ENCODE measurements around the gene TNFRSF19.

TNFRSF19 gene

DNA sequence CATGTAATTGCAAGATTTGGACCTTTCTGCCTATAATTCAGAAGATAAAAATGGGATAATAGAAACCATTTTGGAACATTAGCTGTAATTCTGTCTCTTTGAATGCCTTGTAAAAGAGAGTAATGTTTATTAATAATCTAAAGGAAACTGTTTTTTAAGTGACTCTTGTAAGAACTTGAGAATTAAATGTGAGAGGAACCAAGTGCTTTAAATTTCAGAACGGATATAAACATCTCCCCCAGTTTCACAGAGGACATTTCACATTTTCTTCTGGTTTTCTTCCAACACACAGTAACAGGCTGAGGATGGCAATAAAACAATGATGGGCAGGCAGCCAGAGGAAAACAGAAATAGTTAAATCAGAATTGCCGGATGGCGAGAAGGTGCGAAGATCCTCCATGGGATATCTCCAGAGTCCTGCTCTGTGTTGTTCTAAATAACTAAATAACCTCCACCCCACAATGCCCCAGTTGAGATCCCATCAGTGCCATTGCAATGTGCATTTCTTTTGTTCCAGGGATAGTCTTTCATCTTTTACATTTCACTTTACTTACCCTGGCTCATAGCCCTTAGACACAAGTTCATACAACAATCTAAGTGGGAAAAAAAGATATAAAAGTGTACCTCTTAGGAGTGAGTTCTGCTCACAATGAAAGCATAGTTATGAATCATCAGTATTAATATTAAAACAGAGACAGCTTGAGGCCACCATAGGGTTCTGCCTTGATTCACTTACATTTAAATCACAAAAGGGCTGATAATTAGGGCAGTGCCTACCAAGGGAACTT is 73.3 kb downstream of the TNFRSF19 start:
- Histone ChIP-seq H3K27ac (ENCODE audit: low read length) (no peak overlapping the region), H3K79me2 (ENCODE audit: low read length) (no peaks in the 10 kb centered on the region), H3K4me3 (ENCODE audit: low read length) (no peak overlapping the region), H3K27me3 (replicated peaks; ENCODE audit: insufficient read depth, low read length) (no peaks in the 10 kb centered on the region), H3K4me2 (ENCODE audit: low read depth, low read length) (no peak overlapping the region), H3K9ac (ENCODE audit: low read length) (no peak overlapping the region), H3F3A (ENCODE audit: insufficient read depth, low read length) (no peaks in the 10 kb centered on the region), H4K20me1 (ENCODE audit: insufficient read depth, low read length) (no peaks in the 10 kb centered on the region), H2AFZ (ENCODE audit: low read length) (no peak overlapping the region), H3K36me3 (replicated peaks; ENCODE audit: insufficient read depth, low read length) (no peaks in the 10 kb centered on the region), H3K4me1 (ENCODE audit: low read length) (no peaks in the 10 kb centered on the region), H3K9me3 (replicated peaks; ENCODE audit: insufficient read depth, low read length) (no peaks in the 10 kb centered on the region), H3K9me2 (replicated peaks; ENCODE audit: insufficient read depth, low read length) (no peaks in the 10 kb centered on the region)
- TF ChIP-seq EZH2phosphoT487 (IDR thresholded peaks at IDR 0.05; ENCODE audit: low read length) (no peak), EZH2 (optimal IDR thresholded peaks at IDR 0.05; ENCODE audit: low read depth, low read length) (no peak)
- TF ChIP-seq, protein P1, sequence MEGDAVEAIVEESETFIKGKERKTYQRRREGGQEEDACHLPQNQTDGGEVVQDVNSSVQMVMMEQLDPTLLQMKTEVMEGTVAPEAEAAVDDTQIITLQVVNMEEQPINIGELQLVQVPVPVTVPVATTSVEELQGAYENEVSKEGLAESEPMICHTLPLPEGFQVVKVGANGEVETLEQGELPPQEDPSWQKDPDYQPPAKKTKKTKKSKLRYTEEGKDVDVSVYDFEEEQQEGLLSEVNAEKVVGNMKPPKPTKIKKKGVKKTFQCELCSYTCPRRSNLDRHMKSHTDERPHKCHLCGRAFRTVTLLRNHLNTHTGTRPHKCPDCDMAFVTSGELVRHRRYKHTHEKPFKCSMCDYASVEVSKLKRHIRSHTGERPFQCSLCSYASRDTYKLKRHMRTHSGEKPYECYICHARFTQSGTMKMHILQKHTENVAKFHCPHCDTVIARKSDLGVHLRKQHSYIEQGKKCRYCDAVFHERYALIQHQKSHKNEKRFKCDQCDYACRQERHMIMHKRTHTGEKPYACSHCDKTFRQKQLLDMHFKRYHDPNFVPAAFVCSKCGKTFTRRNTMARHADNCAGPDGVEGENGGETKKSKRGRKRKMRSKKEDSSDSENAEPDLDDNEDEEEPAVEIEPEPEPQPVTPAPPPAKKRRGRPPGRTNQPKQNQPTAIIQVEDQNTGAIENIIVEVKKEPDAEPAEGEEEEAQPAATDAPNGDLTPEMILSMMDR (IDR thresholded peaks at IDR 0.05; ENCODE audit: low read length): no peak
- no peak for DNase-seq

DNA sequence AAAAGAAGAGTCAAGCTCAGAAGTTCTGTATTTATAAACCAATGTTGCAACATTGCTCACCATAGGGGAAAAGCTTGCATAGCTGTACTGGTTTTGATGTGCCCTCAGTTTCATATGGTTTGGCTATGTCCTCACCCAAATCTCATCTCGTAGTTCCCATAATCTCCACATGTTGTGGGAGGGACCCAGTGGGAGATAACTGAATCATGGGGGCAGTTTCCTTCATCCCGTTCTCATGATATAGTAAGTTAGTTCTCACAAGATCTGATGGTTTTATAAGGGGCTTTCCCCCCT is 73.9 kb downstream of the TNFRSF19 start:
- no peak for DNase-seq
- Histone ChIP-seq H3K4me1 (ENCODE audit: low read length) (no peaks in the 10 kb centered on the region), H3K79me2 (ENCODE audit: low read length) (no peaks in the 10 kb centered on the region), H3F3A (ENCODE audit: insufficient read depth, low read length) (no peaks in the 10 kb centered on the region), H3K4me3 (ENCODE audit: low read length) (no peak overlapping the region), H3K27me3 (replicated peaks; ENCODE audit: insufficient read depth, low read length) (no peaks in the 10 kb centered on the region), H3K9ac (ENCODE audit: low read length) (no peak overlapping the region), H4K20me1 (ENCODE audit: insufficient read depth, low read length) (no peaks in the 10 kb centered on the region), H3K9me2 (replicated peaks; ENCODE audit: insufficient read depth, low read length) (no peaks in the 10 kb centered on the region), H2AFZ (ENCODE audit: low read length) (no peak overlapping the region), H3K9me3 (replicated peaks; ENCODE audit: insufficient read depth, low read length) (no peaks in the 10 kb centered on the region), H3K4me2 (ENCODE audit: low read depth, low read length) (no peak overlapping the region), H3K36me3 (replicated peaks; ENCODE audit: insufficient read depth, low read length) (no peaks in the 10 kb centered on the region), H3K27ac (ENCODE audit: low read length) (no peak overlapping the region)
- TF ChIP-seq, protein P1 (IDR thresholded peaks at IDR 0.05; ENCODE audit: low read length): no peak
- TF ChIP-seq EZH2phosphoT487 (IDR thresholded peaks at IDR 0.05; ENCODE audit: low read length) (no peak), EZH2 (optimal IDR thresholded peaks at IDR 0.05; ENCODE audit: low read depth, low read length) (no peak)

DNA sequence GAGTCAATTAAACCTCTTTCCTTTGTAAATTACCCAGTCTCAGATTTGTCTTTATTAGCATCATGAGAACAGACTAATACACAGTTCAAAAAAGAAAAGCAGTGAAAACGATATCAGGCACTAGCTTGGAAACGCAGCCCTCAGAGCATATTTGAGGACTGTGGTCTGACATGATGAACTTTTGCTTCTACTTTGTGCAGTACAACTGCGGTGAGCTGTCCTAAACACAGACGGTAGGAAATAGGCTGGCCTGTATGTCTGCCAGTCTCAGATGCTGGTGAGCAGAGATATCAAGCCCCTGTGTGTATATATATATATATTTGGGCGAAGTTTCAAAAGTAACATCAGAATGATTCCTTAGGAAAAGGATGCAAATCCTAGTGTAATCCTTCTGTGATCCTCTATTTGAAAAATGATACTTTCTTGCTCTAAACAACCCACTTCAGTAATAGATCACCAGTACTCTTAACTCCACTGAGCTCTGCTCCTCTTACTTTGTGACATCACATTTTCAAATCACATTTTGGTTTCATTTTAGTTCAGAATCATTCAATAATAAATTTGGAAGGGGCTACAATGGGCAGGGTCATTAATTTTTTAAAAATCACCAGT is 74.4 kb downstream of the TNFRSF19 start:
- H2AFZ ChIP-seq (ENCODE audit: low read length): no peak overlapping the region
- DNase-seq: no peak
- H3F3A ChIP-seq (ENCODE audit: insufficient read depth, low read length): no peaks in the 10 kb centered on the region
- H4K20me1 ChIP-seq (ENCODE audit: insufficient read depth, low read length): no peaks in the 10 kb centered on the region
- no peak overlapping the region for H3K27ac ChIP-seq (ENCODE audit: low read length)
- H3K27me3 ChIP-seq (replicated peaks; ENCODE audit: insufficient read depth, low read length): no peaks in the 10 kb centered on the region
- H3K4me1 ChIP-seq (ENCODE audit: low read length): no peaks in the 10 kb centered on the region
- no peak overlapping the region for H3K9ac ChIP-seq (ENCODE audit: low read length)
- TF ChIP-seq EZH2phosphoT487 (IDR thresholded peaks at IDR 0.05; ENCODE audit: low read length) (no peak), EZH2 (optimal IDR thresholded peaks at IDR 0.05; ENCODE audit: low read depth, low read length) (no peak)
- TF ChIP-seq, protein P1 (IDR thresholded peaks at IDR 0.05; ENCODE audit: low read length): no peak
- no peak overlapping the region for H3K4me3 ChIP-seq (ENCODE audit: low read length)
- H3K4me2 ChIP-seq (ENCODE audit: low read depth, low read length): no peak overlapping the region
- no peaks in the 10 kb centered on the region for H3K79me2 ChIP-seq (ENCODE audit: low read length)
- H3K9me2 ChIP-seq (replicated peaks; ENCODE audit: insufficient read depth, low read length): no peaks in the 10 kb centered on the region
- no peaks in the 10 kb centered on the region for H3K36me3 ChIP-seq (replicated peaks; ENCODE audit: insufficient read depth, low read length)
- no peaks in the 10 kb centered on the region for H3K9me3 ChIP-seq (replicated peaks; ENCODE audit: insufficient read depth, low read length)

Measured in MM.1S (cell line).